Measurements from ENCODE around the gene MYO1B. TPM values are rescaled to one million over a fixed set of nuclear protein-coding genes. Genes with fewer than 3 reads are reported as not detected.

Gene MYO1B
- polyA plus RNA-seq, 5 donors: 140 to 228 (median 206) TPM

- DNase-seq: no peak
These were observed 74.0 kb downstream of the MYO1B start for GRCh38 chr2:191319186-191319585.

GRCh38 chr2:191320881-191321280, 75.7 kb downstream of the MYO1B start:
- DNase-seq: no peak

- no peak for DNase-seq
These were observed 76.9 kb downstream of the MYO1B start for GRCh38 chr2:191321861-191322662.

- DNase-seq: no peak
These were observed 77.8 kb downstream of the MYO1B start for GRCh38 chr2:191322828-191323506.

GRCh38 chr2:191325651-191326365, 80.6 kb downstream of the MYO1B start:
- no peak for DNase-seq

GRCh38 chr2:191327484-191327883, 82.3 kb downstream of the MYO1B start:
- no peak for DNase-seq

GRCh38 chr2:191328150-191328809, 83.1 kb downstream of the MYO1B start:
- no peak for DNase-seq

GRCh38 chr2:191329841-191330240, 84.6 kb downstream of the MYO1B start:
- no peak for DNase-seq

GRCh38 chr2:191333911-191334357, 88.7 kb downstream of the MYO1B start:
- DNase-seq: no peak

- no peak for DNase-seq
These were observed 90.8 kb downstream of the MYO1B start for GRCh38 chr2:191335875-191336464.

- no peak for DNase-seq
These were observed 96.2 kb downstream of the MYO1B start for GRCh38 chr2:191341436-191341835.

- no peak for DNase-seq
These were observed 98.7 kb downstream of the MYO1B start for GRCh38 chr2:191343796-191344338.

GRCh38 chr2:191345788-191346187, 100.6 kb downstream of the MYO1B start:
- DNase-seq: no peak

GRCh38 chr2:191347154-191347553, 102.0 kb downstream of the MYO1B start:
- no peak for DNase-seq

GRCh38 chr2:191347881-191348280, 102.7 kb downstream of the MYO1B start:
- no peak for DNase-seq

- no peak for DNase-seq
These were observed 104.8 kb downstream of the MYO1B start for GRCh38 chr2:191349990-191350389.

- DNase-seq: no peak
These were observed 105.6 kb downstream of the MYO1B start for GRCh38 chr2:191350826-191351225.

GRCh38 chr2:191351298-191351697, 106.1 kb downstream of the MYO1B start:
- no peak for DNase-seq

GRCh38 chr2:191351921-191352320, 106.7 kb downstream of the MYO1B start:
- DNase-seq: no peak

- DNase-seq: no peak
These were observed 107.3 kb downstream of the MYO1B start for GRCh38 chr2:191352536-191352935.

GRCh38 chr2:191355170-191355758, 110.1 kb downstream of the MYO1B start:
- DNase-seq: no peak
